Loucy (cell line): Measurements from ENCODE around the gene CSAG2.
A peak's percentile ranks its signal among the peaks of the same experiment; 100 is the strongest.

Experiments used
- H2AFZ ChIP-seq: fragments of 200-600 bp; sonication (generic); 2 replicates; pipeline ENCODE4 v1.6.0; 2016; ENCODE audit warnings: antibody characterized with exemption, mild to moderate bottlenecking, low read length, moderate library complexity
- H3F3A ChIP-seq: fragments of 200-600 bp; 2 replicates; pipeline ENCODE4 v1.6.0; 2016; ENCODE audit warnings: antibody characterized with exemption, low read depth, mild to moderate bottlenecking
- H3K27me3 ChIP-seq: fragments of 200-600 bp; sonication (generic); 2 replicates; pipeline ENCODE4 v1.6.1; 2014; ENCODE audit warnings: low read length, mild to moderate bottlenecking; ENCODE audit not compliant: insufficient read depth, poor library complexity, severe bottlenecking
- H3K36me3 ChIP-seq: fragments of 200-600 bp; sonication (generic); 2 replicates; pipeline ENCODE4 v1.6.1; 2016; ENCODE audit warnings: low read length; ENCODE audit not compliant: insufficient read depth
- H3K4me1 ChIP-seq: fragments of 200-600 bp; sonication (generic); 2 replicates; pipeline ENCODE4 v1.5.1; 2014; ENCODE audit warnings: low read length, mild to moderate bottlenecking; ENCODE audit not compliant: insufficient read depth, poor library complexity, severe bottlenecking
- H3K4me2 ChIP-seq: fragments of 200-600 bp; sonication (generic); 2 replicates; pipeline ENCODE4 v1.6.0; 2014; ENCODE audit warnings: antibody characterized with exemption, low read length, low read depth, mild to moderate bottlenecking; ENCODE audit not compliant: poor library complexity, severe bottlenecking
- H3K4me3 ChIP-seq: fragments of 200-600 bp; sonication (generic); 2 replicates; pipeline ENCODE4 v1.5.1; 2014; ENCODE audit warnings: low read length, mild to moderate bottlenecking, mixed read lengths; ENCODE audit not compliant: poor library complexity, severe bottlenecking
- H3K79me2 ChIP-seq: fragments of 200-600 bp; sonication (generic); 2 replicates; pipeline ENCODE4 v1.6.1; 2014; ENCODE audit warnings: low read length; ENCODE audit not compliant: insufficient read depth
- H3K9ac ChIP-seq: fragments of 200-600 bp; sonication (generic); 2 replicates; pipeline ENCODE4 v1.6.0; 2014; ENCODE audit warnings: mild to moderate bottlenecking, low read depth, low read length, moderate library complexity; ENCODE audit not compliant: poor library complexity, severe bottlenecking
- H3K9me2 ChIP-seq: fragments of 200-600 bp; sonication (generic); replicated peaks from 2 replicates; pipeline ENCODE4 v1.6.1; 2016; ENCODE audit warnings: low read depth, low read length, mixed read lengths
- H3K9me3 ChIP-seq: fragments of 200-600 bp; sonication (generic); 2 replicates; pipeline ENCODE4 v1.6.1; 2014; ENCODE audit warnings: mild to moderate bottlenecking, antibody characterized with exemption, low read length, low read depth; ENCODE audit not compliant: insufficient read depth
- H4K20me1 ChIP-seq: fragments of 200-600 bp; sonication (generic); 2 replicates; pipeline ENCODE4 v1.6.0; 2014; ENCODE audit warnings: antibody characterized with exemption, low read length, mild to moderate bottlenecking; ENCODE audit not compliant: insufficient read depth, poor library complexity, severe bottlenecking
- EZH2phosphoT487 ChIP-seq: fragments of 200-600 bp; IDR thresholded peaks from 2 replicates; pipeline ENCODE4 v1.6.1; 2018; ENCODE audit warnings: antibody characterized with exemption, mild to moderate bottlenecking, moderate library complexity, borderline replicate concordance
- TF ChIP-seq, protein P1 (sequence below): fragments of 200-600 bp; sonication (generic); conservative IDR thresholded peaks from 2 replicates; pipeline ENCODE4 v1.5.1; 2014; ENCODE audit warnings: mild to moderate bottlenecking, antibody characterized with exemption, low read length

The CSAG2 gene

DNA sequence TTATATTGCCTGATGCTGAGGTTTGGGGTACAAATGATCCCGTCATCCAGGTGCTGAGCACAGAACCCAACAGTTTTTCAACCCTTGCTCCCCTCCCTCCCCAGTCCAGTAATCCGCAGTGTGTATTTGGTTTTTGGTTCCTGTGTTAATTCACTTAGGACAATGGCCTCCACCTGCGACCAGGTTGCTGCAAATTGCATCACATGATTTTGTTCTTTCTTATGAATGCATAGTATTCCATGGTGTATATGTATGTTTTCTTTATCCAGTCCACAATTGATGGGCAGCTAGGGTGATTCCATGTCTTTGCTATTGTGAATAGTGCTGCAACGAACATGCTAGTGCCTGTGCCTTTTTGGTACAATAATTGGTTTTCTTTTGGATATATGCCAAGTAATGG is 46.0 kb downstream of the CSAG2 start:
- H3K4me3 ChIP-seq: no peak overlapping the region
- no peaks in the 10 kb centered on the region for H3K27me3 ChIP-seq
- no peaks in the 10 kb centered on the region for H3K9me2 ChIP-seq
- H2AFZ ChIP-seq: no peak overlapping the region
- no peaks in the 10 kb centered on the region for H3K79me2 ChIP-seq
- no peaks in the 10 kb centered on the region for H3F3A ChIP-seq
- H3K4me2 ChIP-seq: no peak overlapping the region
- H3K9me3 ChIP-seq: no peaks in the 10 kb centered on the region
- H3K9ac ChIP-seq: no peak overlapping the region
- H3K4me1 ChIP-seq: no peaks in the 10 kb centered on the region
- no peaks in the 10 kb centered on the region for H3K36me3 ChIP-seq
- H4K20me1 ChIP-seq: no peaks in the 10 kb centered on the region
- TF ChIP-seq EZH2phosphoT487: no peak
- TF ChIP-seq, protein P1, sequence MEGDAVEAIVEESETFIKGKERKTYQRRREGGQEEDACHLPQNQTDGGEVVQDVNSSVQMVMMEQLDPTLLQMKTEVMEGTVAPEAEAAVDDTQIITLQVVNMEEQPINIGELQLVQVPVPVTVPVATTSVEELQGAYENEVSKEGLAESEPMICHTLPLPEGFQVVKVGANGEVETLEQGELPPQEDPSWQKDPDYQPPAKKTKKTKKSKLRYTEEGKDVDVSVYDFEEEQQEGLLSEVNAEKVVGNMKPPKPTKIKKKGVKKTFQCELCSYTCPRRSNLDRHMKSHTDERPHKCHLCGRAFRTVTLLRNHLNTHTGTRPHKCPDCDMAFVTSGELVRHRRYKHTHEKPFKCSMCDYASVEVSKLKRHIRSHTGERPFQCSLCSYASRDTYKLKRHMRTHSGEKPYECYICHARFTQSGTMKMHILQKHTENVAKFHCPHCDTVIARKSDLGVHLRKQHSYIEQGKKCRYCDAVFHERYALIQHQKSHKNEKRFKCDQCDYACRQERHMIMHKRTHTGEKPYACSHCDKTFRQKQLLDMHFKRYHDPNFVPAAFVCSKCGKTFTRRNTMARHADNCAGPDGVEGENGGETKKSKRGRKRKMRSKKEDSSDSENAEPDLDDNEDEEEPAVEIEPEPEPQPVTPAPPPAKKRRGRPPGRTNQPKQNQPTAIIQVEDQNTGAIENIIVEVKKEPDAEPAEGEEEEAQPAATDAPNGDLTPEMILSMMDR: no peak

DNA sequence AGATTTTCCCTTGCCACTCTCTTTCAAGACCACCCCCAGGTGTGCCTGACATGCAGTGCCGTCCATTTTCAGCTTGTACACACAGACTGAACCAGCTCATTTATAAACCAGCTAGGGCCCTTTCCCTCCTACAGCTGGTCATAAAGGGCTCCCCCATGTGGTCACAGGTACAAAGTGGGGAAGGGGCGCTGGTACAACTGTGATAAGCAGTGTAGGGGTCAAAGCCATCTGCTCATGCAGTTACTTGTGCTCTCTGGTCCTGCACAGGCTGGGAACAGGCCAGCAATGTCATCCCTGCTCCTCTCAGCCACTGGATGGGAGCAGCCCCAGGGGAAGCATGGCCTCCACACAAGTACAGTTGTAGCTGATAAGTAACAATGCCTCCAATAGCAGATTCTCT is 50.8 kb downstream of the CSAG2 start:
- no peak overlapping the region for H3K9ac ChIP-seq
- H3K27me3 ChIP-seq: no peaks in the 10 kb centered on the region
- no peak overlapping the region for H2AFZ ChIP-seq
- no peaks in the 10 kb centered on the region for H3K9me3 ChIP-seq
- no peaks in the 10 kb centered on the region for H4K20me1 ChIP-seq
- no peaks in the 10 kb centered on the region for H3K4me1 ChIP-seq
- no peak overlapping the region for H3K4me3 ChIP-seq
- TF ChIP-seq, protein P1: peak; percentile 42
- TF ChIP-seq EZH2phosphoT487: no peak
- no peaks in the 10 kb centered on the region for H3K79me2 ChIP-seq
- no peak overlapping the region for H3K4me2 ChIP-seq
- H3F3A ChIP-seq: no peaks in the 10 kb centered on the region
- no peaks in the 10 kb centered on the region for H3K9me2 ChIP-seq
- H3K36me3 ChIP-seq: no peaks in the 10 kb centered on the region
